Measurements from ENCODE around the gene BRMS1.
"Not testable (repeated sequence)": the region's sequence is repeated elsewhere in the genome, so short reads cannot be mapped to it uniquely, and the experiment has no call there.

The BRMS1 gene

GRCh38 chr11:66326261-66327111 lies 18.4 kb downstream of the BRMS1 start:
- no peak for DNase-seq (ENCODE audit: low read depth in 1 of 2, low spot score in 1 of 2)

- no peak for DNase-seq (ENCODE audit: low read depth in 1 of 2, low spot score in 1 of 2)
Observed at GRCh38 chr11:66325263-66325671, 19.6 kb downstream of the BRMS1 start.

GRCh38 chr11:66324664-66325063 lies 20.2 kb downstream of the BRMS1 start:
- DNase-seq (ENCODE audit: low read depth in 1 of 2, low spot score in 1 of 2), result no peak

GRCh38 chr11:66323684-66324083 lies 21.2 kb downstream of the BRMS1 start:
- no peak for DNase-seq (ENCODE audit: low read depth in 1 of 2, low spot score in 1 of 2)

- DNase-seq (ENCODE audit: low read depth in 1 of 2, low spot score in 1 of 2), result no peak
Observed at GRCh38 chr11:66322732-66323427, 22.0 kb downstream of the BRMS1 start.

GRCh38 chr11:66321606-66322005 lies 23.3 kb downstream of the BRMS1 start:
- no peak for DNase-seq (ENCODE audit: low read depth in 1 of 2, low spot score in 1 of 2)

GRCh38 chr11:66320748-66321147 lies 24.2 kb downstream of the BRMS1 start:
- DNase-seq (ENCODE audit: low read depth in 1 of 2, low spot score in 1 of 2), result not testable (repeated sequence)

- not testable (repeated sequence) for DNase-seq (ENCODE audit: low read depth in 1 of 2, low spot score in 1 of 2)
Observed at GRCh38 chr11:66320289-66320688, 24.6 kb downstream of the BRMS1 start.

- DNase-seq (ENCODE audit: low read depth in 1 of 2, low spot score in 1 of 2), result no peak
Observed at GRCh38 chr11:66318600-66318970, 26.3 kb downstream of the BRMS1 start.

GRCh38 chr11:66317723-66318599 lies 26.9 kb downstream of the BRMS1 start:
- DNase-seq (ENCODE audit: low read depth in 1 of 2, low spot score in 1 of 2), result no peak

- no peak for DNase-seq (ENCODE audit: low read depth in 1 of 2, low spot score in 1 of 2)
Observed at GRCh38 chr11:66317322-66317722, 27.6 kb downstream of the BRMS1 start.

GRCh38 chr11:66316849-66317251 lies 28.1 kb downstream of the BRMS1 start, which contains the start of gene CD248:
TSS of gene CD248 (minus strand) at chr11:66317044. CDS start at chr11:66317027, 17 bp downstream.
- DNase-seq (ENCODE audit: low read depth in 1 of 2, low spot score in 1 of 2), result no peak

GRCh38 chr11:66315921-66316811 lies 28.7 kb downstream of the BRMS1 start:
- no peak for DNase-seq (ENCODE audit: low read depth in 1 of 2, low spot score in 1 of 2)

- DNase-seq (ENCODE audit: low read depth in 1 of 2, low spot score in 1 of 2), result no peak
Observed at GRCh38 chr11:66315498-66315885, 29.4 kb downstream of the BRMS1 start.

GRCh38 chr11:66314561-66315497 lies 30.1 kb downstream of the BRMS1 start:
- no peak for DNase-seq (ENCODE audit: low read depth in 1 of 2, low spot score in 1 of 2)

GRCh38 chr11:66314186-66314501 lies 30.8 kb downstream of the BRMS1 start:
- DNase-seq (ENCODE audit: low read depth in 1 of 2, low spot score in 1 of 2), result no peak

GRCh38 chr11:66313321-66314185 lies 31.4 kb downstream of the BRMS1 start:
- no peak for DNase-seq (ENCODE audit: low read depth in 1 of 2, low spot score in 1 of 2)

GRCh38 chr11:66312549-66313320 lies 32.2 kb downstream of the BRMS1 start:
- peak; percentile 93 to 99 for DNase-seq (ENCODE audit: low read depth in 1 of 2, low spot score in 1 of 2)

Measured in activated T-helper 1 cell treated with anti-CD3 and anti-CD28 coated beads, Interleukin-2, amount 50 U/mL, for 16 hours (primary cell).